B cell (primary cell): Measurements from ENCODE around the gene ASIC4. TPM values are rescaled to one million over a fixed set of nuclear protein-coding genes. Genes with fewer than 3 reads are reported as not detected.

Experiments used
- ATAC-seq: fragments of 200-7000 bp; cut with Tn5 transposase; one replicate; pipeline ENCODE4 v1.10.0; 2021; ENCODE audit warnings: low read depth, mild to moderate bottlenecking, moderate number of reproducible peaks, moderate library complexity
- CTCF ChIA-PET: fragments of 350-600 bp; sonication (Branson Sonifier 250); formaldehyde crosslinking; loops from one replicate; lab custom pipeline; 2021; ENCODE audit warnings: antibody characterized with exemption, inconsistent platforms; lab: Charles Lee
- POLR2A ChIA-PET: fragments of 350-600 bp; sonication (Branson Sonifier 250); formaldehyde crosslinking; loops from one replicate; lab custom pipeline; 2021; ENCODE audit warnings: antibody characterized with exemption; lab: Charles Lee
- DNase-seq: peaks from one replicate; pipeline ENCODE4 v3.0.0; 2013
- H2AFZ ChIP-seq: 2 replicates; pipeline ENCODE4 v1.6.1; 2012; ENCODE audit warnings: mild to moderate bottlenecking, low read depth, low read length; ENCODE audit not compliant: insufficient read depth, poor library complexity, severe bottlenecking
- H3K27ac ChIP-seq, 2 donors: 1 replicate in 1 of 2; 2 replicates in 1 of 2; pipeline ENCODE4 v1.5.1; 2012 to 2013; ENCODE audit warnings: low read length in 2 of 2, mild to moderate bottlenecking in 2 of 2, moderate library complexity in 1 of 2
- H3K27me3 ChIP-seq, 4 experiments: fragments of 200-600 bp in 1 of 4; sonication (generic) in 1 of 4; replicated peaks in 1 of 4; 1 replicate in 2 of 4; 2 replicates in 2 of 4; pipeline versions ENCODE4 v1.6.1 to v1.7.0; 2013 to 2016; ENCODE audit warnings: low read length in 3 of 4, mild to moderate bottlenecking in 2 of 4, mixed read lengths in 1 of 4, moderate library complexity in 1 of 4; ENCODE audit not compliant: insufficient read depth in 4 of 4, control insufficient read depth in 3 of 4; ENCODE audit errors: control extremely low read depth in 1 of 4
- H3K36me3 ChIP-seq, 2 experiments: replicated peaks in 1 of 2; 1 replicate in 1 of 2; 2 replicates in 1 of 2; pipeline versions ENCODE4 v1.6.1 to v1.7.1; 2013; ENCODE audit warnings: low read length in 1 of 2; ENCODE audit not compliant: insufficient read depth in 2 of 2, control insufficient read depth in 1 of 2; ENCODE audit errors: control extremely low read depth in 1 of 2, extremely low read depth in 1 of 2
- H3K4me1 ChIP-seq, 2 donors: fragments of 200-600 bp in 1 of 2; sonication (generic) in 1 of 2; 1 replicate in 1 of 2; 2 replicates in 1 of 2; pipeline versions ENCODE4 v1.5.1 to v1.6.1; 2013 to 2017; ENCODE audit warnings: low read length in 2 of 2; ENCODE audit not compliant: control insufficient read depth in 2 of 2, insufficient read depth in 2 of 2
- H3K4me2 ChIP-seq: replicated peaks from 2 replicates; pipeline ENCODE3; 2012; ENCODE audit warnings: mild to moderate bottlenecking, low read depth, low read length; ENCODE audit not compliant: poor library complexity, severe bottlenecking
- H3K4me3 ChIP-seq, 5 experiments: fragments of 200-600 bp in 1 of 5; sonication (generic) in 1 of 5; 1 replicate in 3 of 5; 2 replicates in 2 of 5; pipeline versions ENCODE4 v1.5.1 to v1.7.0; 2011 to 2016; ENCODE audit warnings: low read length in 4 of 5, mild to moderate bottlenecking in 4 of 5, low read depth in 2 of 5, control low read depth in 1 of 5, moderate library complexity in 1 of 5; ENCODE audit not compliant: insufficient read depth in 1 of 5; ENCODE audit errors: control extremely low read depth in 1 of 5, extremely low read depth in 1 of 5
- H3K79me2 ChIP-seq: fragments of 200-600 bp; sonication (generic); one replicate; pipeline ENCODE4 v1.6.0; 2016; ENCODE audit warnings: low read length; ENCODE audit not compliant: control insufficient read depth, insufficient read depth
- H3K9ac ChIP-seq: fragments of 200-600 bp; sonication (generic); 2 replicates; pipeline ENCODE4 v1.6.1; 2017; ENCODE audit warnings: mild to moderate bottlenecking, low read length, moderate library complexity
- H3K9me3 ChIP-seq, 3 donors: one replicate each; pipeline versions ENCODE4 v1.6.1 to v1.7.1; 2013; ENCODE audit warnings: low read length in 2 of 3; ENCODE audit not compliant: control insufficient read depth in 2 of 3, insufficient read depth in 1 of 3; ENCODE audit errors: control extremely low read depth in 1 of 3
- H4K20me1 ChIP-seq: 2 replicates; pipeline ENCODE4 v1.6.0; 2012; ENCODE audit warnings: mild to moderate bottlenecking, low read length; ENCODE audit not compliant: insufficient read depth, control insufficient read depth, poor library complexity, severe bottlenecking
- H3K27ac Mint-ChIP-seq: one replicate; pipeline ENCODE4 v1.8.0; 2021; ENCODE audit warnings: mixed read lengths
- H3K27me3 Mint-ChIP-seq: one replicate; pipeline ENCODE4 v1.8.0; 2021; ENCODE audit warnings: mixed read lengths
- H3K4me1 Mint-ChIP-seq: one replicate; pipeline ENCODE4 v1.8.0; 2021; ENCODE audit warnings: mixed read lengths
- H3K4me3 Mint-ChIP-seq: one replicate; pipeline ENCODE4 v1.8.0; 2021; ENCODE audit warnings: mixed read lengths
- H3K9me3 Mint-ChIP-seq: one replicate; pipeline ENCODE4 v1.8.0; 2022; ENCODE audit warnings: mixed read lengths; ENCODE audit not compliant: insufficient read depth
- EZH2 ChIP-seq: IDR thresholded peaks from 2 replicates; pipeline ENCODE4 v1.6.1; 2012; ENCODE audit warnings: borderline replicate concordance, low read depth, mild to moderate bottlenecking, moderate library complexity, low read length; ENCODE audit not compliant: insufficient read depth, poor library complexity, severe bottlenecking
- WGBS: methylation state at CpG from one replicate; pipeline ENCODE4 v1.1.5; 2013; ENCODE audit warnings: missing lambda C conversion rate; ENCODE audit not compliant: insufficient coverage; 5-methylcytosine and 5-hydroxymethylcytosine counted together
- intact Hi-C: fragments of 100-400 bp; cut with micrococcal nuclease; formaldehyde crosslinking; loops from one replicate; pipeline ENCODE4 v1.10.0; 2022
- polyA plus RNA-seq: library from polyadenylated mRNA; depleted of rRNA; stranded (reverse); fragments of >200 nt; gene quantifications from 2 replicates; pipeline ENCODE4 v1.2.3, GENCODE V29; 2012
- total RNA-seq, 2 donors: library from RNA; stranded (reverse); fragments of 120-200 nt in 1 of 2; gene quantifications; 1 replicate in 1 of 2; 2 replicates in 1 of 2; pipeline versions ENCODE4 v1.2.3 to v1.2.4, GENCODE V29; 2013 to 2022
- TF ChIP-seq, protein P1 (sequence below): fragments of 200-600 bp; IDR thresholded peaks from one replicate; pipeline ENCODE4 v1.8.0; 2022; ENCODE audit warnings: antibody characterized with exemption, mild to moderate bottlenecking

The ASIC4 gene
- total and polyA plus RNA-seq, 2 donors (not counting 1 experiment from before 2014, with no cell fraction given), result not detected

DNA sequence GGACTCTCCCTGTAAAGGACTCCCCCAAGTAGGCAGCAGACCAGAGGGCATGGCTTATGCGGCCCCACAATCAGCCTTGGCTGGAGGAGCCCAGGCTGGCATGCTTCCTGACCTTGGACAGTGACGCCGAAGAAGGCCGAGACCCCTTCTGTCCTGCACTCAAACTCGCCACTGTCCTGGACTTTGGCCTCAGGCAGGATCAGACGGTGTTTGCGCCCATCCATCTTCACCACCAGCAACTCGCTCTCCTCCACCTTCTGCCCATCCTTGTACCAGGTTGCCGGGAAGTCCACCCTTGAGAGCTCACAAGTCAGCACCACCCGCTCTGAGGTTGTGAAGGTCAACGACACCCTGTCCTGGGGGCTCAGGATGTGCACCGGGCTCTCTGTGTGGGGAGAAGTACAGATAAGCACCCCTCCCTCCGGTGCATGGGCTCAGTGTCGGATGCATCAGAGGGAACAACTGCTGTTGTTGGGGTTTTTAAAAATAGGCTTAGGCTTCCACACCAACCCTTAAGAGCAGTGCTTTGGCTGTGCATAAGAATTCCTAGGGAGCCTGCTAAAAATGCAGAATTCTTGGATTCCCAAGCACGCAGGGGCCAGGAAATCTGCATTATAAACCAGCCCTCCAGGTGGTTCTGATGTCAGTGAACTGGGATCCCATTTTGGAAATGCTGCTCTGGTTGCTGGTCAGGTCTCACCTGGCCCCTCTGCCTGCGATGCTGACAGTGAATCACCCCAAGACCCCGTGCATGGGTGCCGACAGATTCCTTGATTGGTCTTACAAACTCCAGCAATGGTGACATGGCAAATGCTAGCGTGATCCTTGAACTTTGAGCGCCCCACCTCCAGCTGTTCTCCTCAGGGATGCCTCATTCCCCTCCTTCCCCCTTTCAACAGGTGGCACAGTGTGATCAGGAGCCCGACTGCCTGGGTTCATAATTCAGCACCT is 51.1 kb downstream of the ASIC4 start:
- Histone ChIP-seq H4K20me1 (no peaks in the 10 kb centered on the region), H2AFZ (no peak overlapping the region), H3K4me3 (no peak overlapping the region), H3K4me2 (no peak overlapping the region), H3K27me3 (peaks cover 0 to 12% (median 5%) of the 10 kb centered on the region in 4 experiments), H3K36me3 (no peaks in the 10 kb centered on the region), H3K4me1 (peaks cover 0 to 5% of the 10 kb centered on the region in 2 donors), H3K9ac (no peak overlapping the region), H3K27ac (no peak overlapping the region), H3K79me2 (no peaks in the 10 kb centered on the region), H3K9me3 (peaks cover 0 to 7% (median 0%) of the 10 kb centered on the region in 3 donors)
- ChIA-PET POLR2A (no interaction called here), CTCF (interaction anchor here (1.3 kb wide), 1 partner anchor 22 kb away, joined by 3 read pairs; the partner anchor contains the start of gene CHPF)
- TF ChIP-seq EZH2, result no peak
- TF ChIP-seq, protein P1, sequence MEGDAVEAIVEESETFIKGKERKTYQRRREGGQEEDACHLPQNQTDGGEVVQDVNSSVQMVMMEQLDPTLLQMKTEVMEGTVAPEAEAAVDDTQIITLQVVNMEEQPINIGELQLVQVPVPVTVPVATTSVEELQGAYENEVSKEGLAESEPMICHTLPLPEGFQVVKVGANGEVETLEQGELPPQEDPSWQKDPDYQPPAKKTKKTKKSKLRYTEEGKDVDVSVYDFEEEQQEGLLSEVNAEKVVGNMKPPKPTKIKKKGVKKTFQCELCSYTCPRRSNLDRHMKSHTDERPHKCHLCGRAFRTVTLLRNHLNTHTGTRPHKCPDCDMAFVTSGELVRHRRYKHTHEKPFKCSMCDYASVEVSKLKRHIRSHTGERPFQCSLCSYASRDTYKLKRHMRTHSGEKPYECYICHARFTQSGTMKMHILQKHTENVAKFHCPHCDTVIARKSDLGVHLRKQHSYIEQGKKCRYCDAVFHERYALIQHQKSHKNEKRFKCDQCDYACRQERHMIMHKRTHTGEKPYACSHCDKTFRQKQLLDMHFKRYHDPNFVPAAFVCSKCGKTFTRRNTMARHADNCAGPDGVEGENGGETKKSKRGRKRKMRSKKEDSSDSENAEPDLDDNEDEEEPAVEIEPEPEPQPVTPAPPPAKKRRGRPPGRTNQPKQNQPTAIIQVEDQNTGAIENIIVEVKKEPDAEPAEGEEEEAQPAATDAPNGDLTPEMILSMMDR, result no peak
- 94% methylated on average over 20 of the region's 21 CpGs for WGBS
- H3K27me3 Mint-ChIP-seq, result peaks cover 49% of the 10 kb centered on the region
- no peak for ATAC-seq
- no peak for DNase-seq
- peaks cover 4% of the 10 kb centered on the region for H3K4me1 Mint-ChIP-seq
- H3K4me3 Mint-ChIP-seq, result no peak overlapping the region
- no peak overlapping the region for H3K27ac Mint-ChIP-seq
- H3K9me3 Mint-ChIP-seq, result no peaks in the 10 kb centered on the region
- intact Hi-C loops, result no loop called here

DNA sequence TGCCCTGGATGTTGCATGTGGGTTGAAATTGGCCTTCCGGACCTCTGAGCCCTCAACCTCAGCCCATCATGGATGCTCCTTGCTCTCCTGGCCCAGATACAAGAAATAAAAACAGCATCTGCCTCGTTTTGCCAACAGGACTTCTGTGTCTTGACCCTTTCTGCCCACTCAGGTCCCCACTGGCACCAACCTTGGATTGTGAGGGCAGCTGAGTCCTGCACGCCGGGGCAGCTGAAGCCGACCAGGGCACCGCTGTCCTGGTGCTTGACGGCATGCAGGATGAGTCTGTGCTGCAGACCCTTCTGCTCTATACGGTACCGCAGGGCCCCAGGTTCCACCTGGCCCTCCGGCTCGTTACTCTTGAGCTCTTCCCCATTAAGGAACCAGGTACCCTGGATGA is 52.4 kb downstream of the ASIC4 start:
- Histone ChIP-seq H3K27me3 (peaks cover 0 to 20% (median 7%) of the 10 kb centered on the region in 4 experiments), H4K20me1 (no peaks in the 10 kb centered on the region), H3K9ac (no peak overlapping the region), H3K79me2 (no peaks in the 10 kb centered on the region), H3K4me2 (no peak overlapping the region), H3K27ac (no peak overlapping the region), H3K36me3 (no peaks in the 10 kb centered on the region), H3K4me1 (peaks cover 4 to 11% of the 10 kb centered on the region in 2 donors), H2AFZ (no peak overlapping the region), H3K9me3 (peaks cover 0 to 4% (median 0%) of the 10 kb centered on the region in 3 donors), H3K4me3 (no peak overlapping the region)
- H3K27me3 Mint-ChIP-seq, result peaks cover 46% of the 10 kb centered on the region
- WGBS, result 92% methylated on average over 11 of the region's 11 CpGs
- no peak overlapping the region for H3K27ac Mint-ChIP-seq
- DNase-seq (no peak), ATAC-seq (no peak)
- peaks cover 4% of the 10 kb centered on the region for H3K4me1 Mint-ChIP-seq
- TF ChIP-seq, protein P1, result no peak
- no peak for TF ChIP-seq EZH2
- CTCF ChIA-PET, result no interaction called here
- intact Hi-C loops, result no loop called here
- POLR2A ChIA-PET, result no interaction called here
- no peaks in the 10 kb centered on the region for H3K9me3 Mint-ChIP-seq
- no peak overlapping the region for H3K4me3 Mint-ChIP-seq
